ENCODE results near the gene ODC1.

- no peak for TF ChIP-seq CTCF (tag by site-specific recombination; IDR thresholded peaks at IDR 0.05)
- no peak for TF ChIP-seq KLF9 (tag by site-specific recombination; IDR thresholded peaks at IDR 0.05; ENCODE audit: low read depth)
- no peak for TF ChIP-seq BCL11A (tag by site-specific recombination; IDR thresholded peaks at IDR 0.05; ENCODE audit: low read depth)
- TF ChIP-seq BCL6B (tag by site-specific recombination; IDR thresholded peaks at IDR 0.05): no peak
Observed at GRCh38 chr2:10495988-10496313, 47.8 kb upstream of the ODC1 start.
